Fibroblast of villous mesenchyme (primary cell): ENCODE results near the gene DNAI2. TPM values are rescaled to one million over a fixed set of nuclear protein-coding genes. Genes with fewer than 3 reads are reported as not detected.

Experiments
- DNase-seq: peaks from one replicate; pipeline ENCODE4 v3.0.0-alpha.2; 2010; ENCODE audit warnings: low read depth
- H3K4me3 ChIP-seq: 2 replicates; pipeline ENCODE4 v1.5.1; 2011; ENCODE audit warnings: low read depth, mild to moderate bottlenecking, low read length
- total RNA-seq: library from RNA; depleted of rRNA; stranded (reverse); fragments of >200 nt; gene quantifications from 2 replicates; pipeline ENCODE4 v1.2.3, GENCODE V29; 2012
- TF ChIP-seq, protein P1 (sequence below): IDR thresholded peaks from 2 replicates; pipeline ENCODE4 v1.5.1; 2012; ENCODE audit warnings: low read depth, mild to moderate bottlenecking, low read length; ENCODE audit not compliant: insufficient read depth

DNAI2 gene
- total RNA-seq, 1 donor: not detected

DNA sequence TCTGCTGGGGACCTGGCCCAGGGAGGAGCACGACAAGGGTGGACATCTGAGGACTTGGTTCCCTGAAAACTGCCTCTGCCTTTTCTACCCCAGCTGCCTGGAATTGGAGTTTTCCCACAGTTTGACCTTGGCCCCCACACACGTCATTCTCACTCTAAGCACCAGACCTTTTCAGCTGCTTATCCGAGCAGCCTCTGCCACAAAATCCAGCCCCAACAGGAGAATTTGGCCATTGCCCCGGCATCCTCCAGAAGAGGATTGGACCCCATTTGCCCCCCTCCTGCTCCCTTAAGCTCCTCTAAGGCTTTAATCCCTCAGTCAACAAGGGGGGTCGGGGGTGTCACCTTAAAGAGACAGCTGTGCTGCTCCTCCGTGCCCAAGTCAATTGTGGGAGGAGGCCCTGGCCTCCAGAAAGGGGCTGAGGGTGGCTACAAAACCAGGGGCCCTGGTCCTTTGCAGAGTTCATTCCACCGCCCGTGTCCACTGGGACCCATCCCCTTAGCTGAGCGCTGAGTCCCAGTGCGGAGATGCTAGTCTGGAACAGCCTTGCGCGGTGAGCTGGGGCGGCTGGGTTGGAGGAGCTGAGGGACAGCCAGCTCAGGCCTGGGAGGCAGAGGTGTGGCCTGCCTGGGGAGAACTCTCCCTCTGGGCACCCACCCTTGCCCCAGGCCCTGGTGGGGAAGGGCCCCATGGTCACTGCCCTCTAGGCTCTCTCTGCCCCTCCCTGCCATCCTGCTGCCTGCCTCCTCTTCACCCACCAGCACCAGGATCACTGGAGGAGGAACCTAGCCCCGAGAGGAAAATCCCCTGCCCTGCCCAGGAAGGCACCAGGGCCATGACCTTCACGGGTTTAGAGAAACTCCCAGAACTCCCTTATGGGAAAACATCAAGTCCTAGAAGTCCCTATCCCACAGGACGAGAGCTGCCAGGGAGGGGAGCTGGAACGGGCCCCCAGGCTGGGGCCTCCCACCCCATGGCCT lies 41.8 kb upstream of the DNAI2 start:
- DNase-seq: no peak
- TF ChIP-seq, protein P1, sequence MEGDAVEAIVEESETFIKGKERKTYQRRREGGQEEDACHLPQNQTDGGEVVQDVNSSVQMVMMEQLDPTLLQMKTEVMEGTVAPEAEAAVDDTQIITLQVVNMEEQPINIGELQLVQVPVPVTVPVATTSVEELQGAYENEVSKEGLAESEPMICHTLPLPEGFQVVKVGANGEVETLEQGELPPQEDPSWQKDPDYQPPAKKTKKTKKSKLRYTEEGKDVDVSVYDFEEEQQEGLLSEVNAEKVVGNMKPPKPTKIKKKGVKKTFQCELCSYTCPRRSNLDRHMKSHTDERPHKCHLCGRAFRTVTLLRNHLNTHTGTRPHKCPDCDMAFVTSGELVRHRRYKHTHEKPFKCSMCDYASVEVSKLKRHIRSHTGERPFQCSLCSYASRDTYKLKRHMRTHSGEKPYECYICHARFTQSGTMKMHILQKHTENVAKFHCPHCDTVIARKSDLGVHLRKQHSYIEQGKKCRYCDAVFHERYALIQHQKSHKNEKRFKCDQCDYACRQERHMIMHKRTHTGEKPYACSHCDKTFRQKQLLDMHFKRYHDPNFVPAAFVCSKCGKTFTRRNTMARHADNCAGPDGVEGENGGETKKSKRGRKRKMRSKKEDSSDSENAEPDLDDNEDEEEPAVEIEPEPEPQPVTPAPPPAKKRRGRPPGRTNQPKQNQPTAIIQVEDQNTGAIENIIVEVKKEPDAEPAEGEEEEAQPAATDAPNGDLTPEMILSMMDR: no peak
- H3K4me3 ChIP-seq: no peak overlapping the region

DNA sequence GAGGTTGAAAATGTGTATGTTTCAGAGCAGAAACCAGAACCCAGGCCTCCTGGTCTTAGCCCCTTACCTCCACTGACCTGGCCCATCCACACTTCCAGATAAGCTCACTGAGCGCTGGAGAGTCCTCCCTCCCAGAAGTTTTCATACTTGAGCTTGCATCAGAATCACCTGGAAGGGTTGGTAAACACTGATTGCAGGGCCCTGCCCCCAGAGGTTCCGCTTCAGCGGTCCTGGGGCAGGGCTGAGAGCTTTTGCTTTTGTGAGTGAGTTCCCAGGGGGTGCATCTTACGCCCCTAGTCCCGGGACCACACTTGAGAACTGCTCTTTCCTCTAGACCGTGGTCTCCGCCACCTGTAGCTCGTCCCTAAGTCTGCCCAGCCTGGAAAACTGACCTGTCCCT lies 40.1 kb upstream of the DNAI2 start:
- H3K4me3 ChIP-seq: no peak overlapping the region
- no peak for DNase-seq
- TF ChIP-seq, protein P1: no peak

DNA sequence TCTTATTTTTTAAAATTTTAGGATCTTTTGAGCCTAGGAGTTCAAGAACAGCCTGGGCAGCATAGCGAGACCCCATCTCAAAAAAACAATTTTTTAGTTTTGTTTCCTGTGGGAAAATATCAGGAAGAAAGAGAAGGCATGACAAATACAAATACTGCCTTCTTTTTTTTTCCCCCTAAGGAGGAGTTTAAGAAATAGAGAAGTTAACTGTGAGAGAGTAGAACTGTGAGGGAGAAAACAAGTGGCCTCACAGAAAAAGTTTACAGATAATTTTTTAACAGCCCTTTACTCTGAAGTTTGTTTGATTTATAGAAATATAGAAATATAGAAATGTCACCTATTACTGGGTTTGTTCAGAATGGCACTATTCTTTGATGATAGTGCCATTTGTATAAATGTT lies 39.5 kb upstream of the DNAI2 start:
- H3K4me3 ChIP-seq: no peak overlapping the region
- no peak for DNase-seq
- TF ChIP-seq, protein P1: no peak

DNA sequence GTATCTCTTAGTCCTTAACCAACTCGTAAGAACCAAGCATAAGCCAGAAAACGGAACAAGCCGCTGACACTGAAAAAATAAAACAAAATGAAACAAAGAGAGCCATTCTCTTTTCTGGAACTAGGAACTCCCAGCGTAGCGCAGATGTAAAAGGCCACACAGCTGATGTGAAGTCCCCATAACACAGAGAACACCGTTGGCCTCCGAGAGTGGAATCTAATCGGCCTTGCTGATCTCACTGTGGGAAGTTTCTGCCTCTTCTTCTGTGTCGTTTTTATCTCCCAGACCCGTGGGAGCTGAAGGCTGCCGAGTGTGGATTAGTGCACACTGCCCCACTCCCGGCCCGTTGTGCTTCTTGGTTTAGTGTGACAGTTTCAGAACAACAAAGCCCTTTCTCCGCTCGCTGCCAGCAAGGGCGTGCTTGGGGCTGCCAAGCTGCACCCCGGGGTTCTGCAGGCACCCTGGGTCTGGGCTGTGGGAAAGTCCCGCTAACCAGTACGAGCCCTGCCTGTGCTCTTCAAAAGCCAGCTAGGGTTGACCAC lies 38.9 kb upstream of the DNAI2 start:
- TF ChIP-seq, protein P1: no peak
- DNase-seq: no peak
- no peak overlapping the region for H3K4me3 ChIP-seq

DNA sequence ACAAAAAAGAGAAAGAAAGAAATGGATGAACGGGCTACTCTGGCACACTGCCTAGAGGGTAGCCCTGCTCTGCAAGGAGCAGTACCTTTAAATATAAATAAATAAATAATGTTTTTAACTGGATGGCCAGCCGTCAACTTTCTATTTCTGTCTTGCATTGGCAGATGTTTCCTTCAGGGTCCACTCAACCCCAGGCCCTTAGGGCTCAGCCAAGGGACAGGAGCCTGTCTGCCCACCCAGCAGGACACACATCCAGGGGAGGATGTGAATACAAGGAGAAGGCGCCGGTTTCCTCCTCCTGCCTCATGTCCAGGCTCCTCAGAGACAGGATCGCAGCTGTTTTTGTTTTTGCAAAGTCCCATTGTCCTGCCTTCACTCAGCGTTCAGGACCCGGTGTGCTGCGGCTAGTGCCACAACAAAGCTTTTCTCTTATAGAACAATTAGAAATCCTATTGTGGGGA lies 38.1 kb upstream of the DNAI2 start:
- H3K4me3 ChIP-seq: no peak overlapping the region
- DNase-seq: no peak
- TF ChIP-seq, protein P1: no peak

DNA sequence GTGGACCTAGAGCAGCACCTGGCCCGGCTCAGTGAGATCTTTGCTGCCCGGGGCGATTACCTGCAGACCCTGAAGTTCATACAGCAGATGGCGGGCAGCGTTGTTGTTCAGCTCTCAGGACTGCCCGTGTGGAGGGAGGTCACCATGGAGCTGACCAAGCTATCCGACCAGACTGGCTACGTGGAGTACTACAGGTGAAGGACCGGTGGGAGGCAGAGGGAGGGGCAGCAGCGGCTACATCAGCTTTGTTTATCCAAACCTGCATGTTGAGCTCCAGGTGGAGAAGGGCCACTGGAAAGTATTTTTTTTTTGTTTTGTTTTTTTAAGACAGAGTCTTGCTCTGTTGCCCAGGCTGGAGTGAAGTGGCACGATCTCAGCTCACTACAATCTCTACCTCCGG lies 36.7 kb upstream of the DNAI2 start:
- TF ChIP-seq, protein P1: no peak
- H3K4me3 ChIP-seq: no peak overlapping the region
- DNase-seq: no peak
